ENCODE data around the gene IQUB. TPM values are rescaled to one million over a fixed set of nuclear protein-coding genes. Genes with fewer than 3 reads are reported as not detected.

IQUB gene
- total RNA-seq, 1 experiment from 2014 or later: 0.21 TPM

DNA sequence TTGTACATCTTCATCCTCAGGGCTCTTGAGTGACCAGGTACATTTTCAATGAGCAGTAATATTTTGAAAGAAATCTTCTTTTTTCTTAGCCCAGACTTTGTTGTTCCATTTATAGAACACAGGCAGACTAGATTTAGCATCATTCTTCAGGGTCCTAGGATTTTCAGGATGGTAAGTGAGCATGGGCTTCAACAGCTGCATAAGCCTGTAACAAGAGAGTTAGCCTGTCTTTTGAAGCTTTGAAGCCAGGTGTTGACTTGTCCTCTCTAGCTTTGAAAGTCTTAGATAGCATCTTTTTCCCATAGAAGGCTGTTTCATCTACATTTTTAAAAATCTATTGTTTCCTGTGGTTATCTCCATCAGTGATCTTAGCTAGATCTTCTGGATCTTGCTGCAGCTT, 27.7 kb upstream of the IQUB start:
- CTCF ChIA-PET: interaction anchor here (0.7 to 1.1 kb wide), 2 partner anchors 16 to 119 kb away, joined by 3 read pairs; no protein-coding TSS in a partner anchor
- Mint-ChIP-seq H3K9me3 (ENCODE audit: low read depth, unreplicated experiment) (no peaks in the 10 kb centered on the region), H3K4me1 (ENCODE audit: low read depth, unreplicated experiment) (no peaks in the 10 kb centered on the region), H3K27ac (ENCODE audit: unreplicated experiment) (no peak overlapping the region), H3K36me3 (ENCODE audit: insufficient read depth, unreplicated experiment) (no peaks in the 10 kb centered on the region), H3K27me3 (ENCODE audit: unreplicated experiment) (no peaks in the 10 kb centered on the region), H3K4me3 (ENCODE audit: low read depth, unreplicated experiment) (no peak overlapping the region)
- no peak for DNase-seq
- intact Hi-C loops (cut with micrococcal nuclease; ENCODE audit: unreplicated experiment): no loop called here
- BruUV-seq (replicated peaks): no TSS peak
- TF ChIP-seq, protein P1, sequence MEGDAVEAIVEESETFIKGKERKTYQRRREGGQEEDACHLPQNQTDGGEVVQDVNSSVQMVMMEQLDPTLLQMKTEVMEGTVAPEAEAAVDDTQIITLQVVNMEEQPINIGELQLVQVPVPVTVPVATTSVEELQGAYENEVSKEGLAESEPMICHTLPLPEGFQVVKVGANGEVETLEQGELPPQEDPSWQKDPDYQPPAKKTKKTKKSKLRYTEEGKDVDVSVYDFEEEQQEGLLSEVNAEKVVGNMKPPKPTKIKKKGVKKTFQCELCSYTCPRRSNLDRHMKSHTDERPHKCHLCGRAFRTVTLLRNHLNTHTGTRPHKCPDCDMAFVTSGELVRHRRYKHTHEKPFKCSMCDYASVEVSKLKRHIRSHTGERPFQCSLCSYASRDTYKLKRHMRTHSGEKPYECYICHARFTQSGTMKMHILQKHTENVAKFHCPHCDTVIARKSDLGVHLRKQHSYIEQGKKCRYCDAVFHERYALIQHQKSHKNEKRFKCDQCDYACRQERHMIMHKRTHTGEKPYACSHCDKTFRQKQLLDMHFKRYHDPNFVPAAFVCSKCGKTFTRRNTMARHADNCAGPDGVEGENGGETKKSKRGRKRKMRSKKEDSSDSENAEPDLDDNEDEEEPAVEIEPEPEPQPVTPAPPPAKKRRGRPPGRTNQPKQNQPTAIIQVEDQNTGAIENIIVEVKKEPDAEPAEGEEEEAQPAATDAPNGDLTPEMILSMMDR (IDR thresholded peaks at IDR 0.05; ENCODE audit: unreplicated experiment): no peak

DNA sequence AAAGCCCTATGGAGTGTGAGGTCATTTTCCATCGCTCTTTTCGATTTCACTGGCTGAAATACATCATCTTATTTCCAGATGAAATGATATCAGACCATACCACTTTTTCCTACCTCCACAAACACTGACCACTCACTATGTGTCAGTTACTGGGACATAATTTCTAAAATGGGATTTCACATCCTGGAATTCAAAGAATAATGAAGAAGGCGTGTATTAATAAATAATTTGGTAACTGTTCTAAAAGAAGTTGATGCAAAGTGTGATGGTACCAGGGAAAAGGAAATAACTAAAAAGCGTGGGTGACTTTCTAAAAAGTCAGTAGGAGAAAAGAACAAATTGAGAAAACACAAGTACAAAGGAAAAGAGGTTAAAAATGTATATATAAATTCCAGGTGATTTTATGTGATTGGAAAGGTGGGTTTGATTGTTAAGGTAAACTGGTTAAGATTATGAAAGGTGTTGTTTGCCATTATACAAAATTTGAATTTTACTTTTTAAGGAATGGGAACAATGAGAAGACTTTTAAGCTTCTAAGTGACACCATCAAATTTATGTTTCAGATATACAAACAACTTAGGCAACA, 24.0 kb upstream of the IQUB start:
- TF ChIP-seq, protein P1 (IDR thresholded peaks at IDR 0.05; ENCODE audit: unreplicated experiment): no peak
- DNase-seq: no peak
- no peaks in the 10 kb centered on the region for H3K9me3 Mint-ChIP-seq (ENCODE audit: low read depth, unreplicated experiment)
- H3K4me3 Mint-ChIP-seq (ENCODE audit: low read depth, unreplicated experiment): no peak overlapping the region
- no TSS peak for BruUV-seq (replicated peaks)
- intact Hi-C loops (cut with micrococcal nuclease; ENCODE audit: unreplicated experiment): no loop called here
- peaks cover 4% of the 10 kb centered on the region for H3K36me3 Mint-ChIP-seq (ENCODE audit: insufficient read depth, unreplicated experiment)
- CTCF ChIA-PET: interaction anchor here (1.3 to 1.9 kb wide), 3 partner anchors 9 to 240 kb away, joined by 3 to 7 read pairs (median 4); no protein-coding TSS in a partner anchor
- H3K27me3 Mint-ChIP-seq (ENCODE audit: unreplicated experiment): no peaks in the 10 kb centered on the region
- no peaks in the 10 kb centered on the region for H3K4me1 Mint-ChIP-seq (ENCODE audit: low read depth, unreplicated experiment)
- H3K27ac Mint-ChIP-seq (ENCODE audit: unreplicated experiment): no peak overlapping the region

DNA sequence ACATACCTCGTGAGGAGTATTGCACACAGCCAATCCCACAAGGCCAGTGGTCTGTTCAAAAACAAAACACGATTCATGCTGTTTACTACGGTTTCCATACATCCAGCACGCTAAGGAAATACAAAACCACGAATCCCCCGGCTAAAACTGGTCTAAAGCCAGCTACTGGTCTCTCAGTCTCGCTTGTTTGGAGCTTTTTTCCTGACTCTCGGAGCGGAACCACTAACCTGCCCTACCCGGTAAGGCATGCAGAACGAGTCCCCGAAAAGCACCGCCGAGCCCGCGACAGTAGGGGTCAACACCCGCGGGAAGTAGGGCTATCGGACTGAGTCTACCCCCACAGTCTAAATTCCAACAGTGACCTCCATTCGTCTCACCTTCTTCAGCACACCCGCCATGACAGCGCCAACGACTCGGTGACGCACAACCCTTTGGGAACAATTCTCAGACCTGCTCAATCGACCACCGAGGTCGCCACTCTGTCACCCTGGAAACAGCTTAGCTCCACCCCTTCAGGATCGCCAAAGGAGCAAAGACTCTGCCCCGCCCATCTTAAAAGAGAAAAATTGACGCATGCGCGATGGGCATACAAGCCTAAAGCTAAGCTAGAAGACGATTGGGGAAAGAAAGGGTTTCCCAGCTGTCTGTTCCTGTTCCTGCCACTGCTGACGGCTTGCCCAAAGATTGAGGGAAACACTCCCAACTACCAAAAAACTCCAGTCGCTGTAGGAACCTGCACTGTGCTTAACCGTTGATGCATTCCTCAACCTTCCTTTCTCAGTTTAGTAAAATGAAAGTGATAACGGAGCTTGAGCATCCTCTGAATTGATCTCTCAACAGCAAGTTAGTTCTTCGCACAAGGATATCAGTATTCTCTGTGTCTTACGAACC, 23.2 kb upstream of the IQUB start, which contains the start of gene NDUFA5:
NDUFA5 (minus strand) TSS at position 421 of the 891 bp plus-strand sequence; CDS start at position 398, 23 bp downstream.
- no peaks in the 10 kb centered on the region for H3K9me3 Mint-ChIP-seq (ENCODE audit: low read depth, unreplicated experiment)
- BruUV-seq (replicated peaks): no TSS peak
- H3K4me3 Mint-ChIP-seq (ENCODE audit: low read depth, unreplicated experiment): no peak within 1 kb of the TSS
- H3K36me3 Mint-ChIP-seq (ENCODE audit: insufficient read depth, unreplicated experiment): peaks cover 10% of the 10 kb centered on the region
- H3K27ac Mint-ChIP-seq (ENCODE audit: unreplicated experiment): no peak within 1 kb of the TSS
- DNase-seq: peak; percentile 97
- no peaks in the 10 kb centered on the region for H3K4me1 Mint-ChIP-seq (ENCODE audit: low read depth, unreplicated experiment)
- intact Hi-C loops (cut with micrococcal nuclease; ENCODE audit: unreplicated experiment): no loop called here
- H3K27me3 Mint-ChIP-seq (ENCODE audit: unreplicated experiment): no peaks in the 10 kb centered on the region
- CTCF ChIA-PET: interaction anchor here (1.3 to 1.9 kb wide), 3 partner anchors 10 to 240 kb away, joined by 3 to 7 read pairs (median 4); no protein-coding TSS in a partner anchor
- TF ChIP-seq, protein P1 (IDR thresholded peaks at IDR 0.05; ENCODE audit: unreplicated experiment): no peak

GRCh38 chr7:123557016-123557397, 22.6 kb upstream of the IQUB start:
- BruUV-seq (replicated peaks): TSS peak; percentile 35
- Mint-ChIP-seq H3K27me3 (ENCODE audit: unreplicated experiment) (no peaks in the 10 kb centered on the region), H3K27ac (ENCODE audit: unreplicated experiment) (no peak overlapping the region), H3K36me3 (ENCODE audit: insufficient read depth, unreplicated experiment) (peaks cover 10% of the 10 kb centered on the region), H3K4me3 (ENCODE audit: low read depth, unreplicated experiment) (no peak overlapping the region), H3K4me1 (ENCODE audit: low read depth, unreplicated experiment) (no peaks in the 10 kb centered on the region), H3K9me3 (ENCODE audit: low read depth, unreplicated experiment) (no peaks in the 10 kb centered on the region)
- intact Hi-C loops (cut with micrococcal nuclease; ENCODE audit: unreplicated experiment): no loop called here
- CTCF ChIA-PET: interaction anchor here (0.5 to 1.9 kb wide), 3 partner anchors 10 to 459 kb away, joined by 3 to 7 read pairs (median 5); no protein-coding TSS in a partner anchor
- TF ChIP-seq, protein P1 (IDR thresholded peaks at IDR 0.05; ENCODE audit: unreplicated experiment): no peak
- DNase-seq: no peak

Measured in Calu3 (cell line).